A172 (cell line): ENCODE results near the gene TBX15. TPM values are rescaled to one million over a fixed set of nuclear protein-coding genes. Genes with fewer than 3 reads are reported as not detected.

ENCODE experiments used
- DNase-seq: peaks from one replicate; pipeline ENCODE4 v3.0.0-alpha.2; 2015; ENCODE audit warnings: low spot score
- total RNA-seq: library from RNA; depleted of rRNA; stranded (reverse); fragments of >200 nt; shearing (Covaris generic); gene quantifications from 2 replicates; pipeline ENCODE4 v1.2.3, GENCODE V29; 2014

Gene TBX15
- total RNA-seq, 1 experiment from 2014 or later = not detected

DNA sequence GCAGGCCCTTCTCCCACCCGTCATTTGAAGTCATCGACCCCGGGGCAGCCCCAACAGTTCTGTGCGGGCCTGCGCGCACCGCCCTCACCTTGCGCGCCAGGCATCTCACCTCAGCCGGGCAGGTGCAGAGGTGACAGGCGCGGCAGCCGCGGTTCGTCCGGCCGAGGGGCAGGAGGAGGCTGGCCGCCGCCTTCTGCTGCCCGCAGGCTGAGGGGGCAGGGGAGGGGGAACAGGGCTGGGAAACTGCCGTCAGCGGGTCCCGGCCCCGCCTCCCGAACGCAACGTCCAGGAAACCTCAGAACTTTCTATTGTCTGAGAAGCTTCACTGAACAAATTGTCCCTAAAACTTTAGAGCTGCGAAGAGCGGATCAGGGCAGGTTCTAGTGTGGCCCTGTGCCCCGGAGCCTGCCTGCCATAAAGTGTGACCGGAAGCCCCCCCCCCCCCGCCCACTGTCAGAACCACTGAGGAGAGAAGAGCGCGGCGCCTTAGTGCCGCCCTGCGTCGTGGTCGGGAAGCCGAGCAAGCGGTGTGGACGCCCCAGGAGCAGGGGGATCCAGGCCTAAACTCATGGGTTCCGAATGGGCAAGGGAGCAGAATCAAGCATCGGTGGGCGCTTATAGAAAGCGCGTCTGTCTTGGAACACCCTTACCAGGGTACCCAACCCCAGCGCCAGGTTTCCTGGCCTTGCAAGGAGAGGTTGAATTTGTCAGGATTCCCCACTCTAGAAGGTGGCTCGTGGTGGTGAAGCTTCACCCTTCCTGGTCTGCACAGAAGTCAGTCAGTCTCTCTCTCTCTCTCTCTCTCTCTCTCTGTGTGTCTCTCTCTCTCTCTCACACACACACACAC lies 13.3 kb upstream of the TBX15 start:
- DNase-seq = no peak

DNA sequence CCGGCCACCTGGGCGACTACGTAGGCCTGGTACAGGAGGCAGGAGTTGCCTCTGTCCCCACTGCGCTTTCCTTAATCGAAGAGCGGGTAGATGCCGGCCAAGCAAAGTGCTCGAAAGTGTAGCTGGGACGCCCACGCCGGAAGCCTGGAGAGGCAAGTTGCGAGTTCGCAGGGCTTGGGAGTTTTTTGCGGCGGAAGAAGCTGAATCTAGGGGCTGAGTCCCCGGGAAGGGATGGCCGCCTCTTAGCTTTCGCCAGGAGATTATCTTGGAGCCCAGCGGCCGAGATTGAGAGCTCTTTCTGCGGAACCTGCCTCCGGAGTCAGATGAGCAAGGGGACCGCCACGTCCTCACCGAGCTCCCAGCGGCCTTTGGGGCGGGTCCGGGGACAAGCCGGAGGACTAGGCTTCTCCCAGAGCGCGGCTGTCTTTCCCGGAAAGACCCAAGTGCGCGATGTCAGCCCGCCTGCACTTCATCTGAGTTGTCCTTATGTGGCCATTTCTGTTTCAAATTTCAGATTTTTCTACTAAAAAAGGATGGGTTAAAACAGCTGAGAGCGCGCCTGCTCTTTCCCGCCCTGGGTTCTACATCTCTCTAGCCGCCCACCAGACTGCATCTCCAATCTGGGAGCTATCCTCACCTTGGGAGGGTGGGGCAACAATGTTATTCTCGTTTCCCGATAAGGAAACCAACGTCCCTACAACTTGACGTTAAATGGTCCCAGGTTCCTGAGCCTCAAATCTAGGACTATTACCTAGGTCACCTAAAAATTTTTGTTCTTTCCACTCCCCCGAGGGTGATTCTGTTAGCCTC lies 12.4 kb upstream of the TBX15 start:
- DNase-seq = no peak

GRCh38 chr1:118999348-119000071 lies 11.4 kb upstream of the TBX15 start:
- no peak for DNase-seq

GRCh38 chr1:118998171-118998570 lies 10.0 kb upstream of the TBX15 start:
- no peak for DNase-seq

GRCh38 chr1:118997225-118997624 lies 9.1 kb upstream of the TBX15 start:
- DNase-seq = no peak

DNA sequence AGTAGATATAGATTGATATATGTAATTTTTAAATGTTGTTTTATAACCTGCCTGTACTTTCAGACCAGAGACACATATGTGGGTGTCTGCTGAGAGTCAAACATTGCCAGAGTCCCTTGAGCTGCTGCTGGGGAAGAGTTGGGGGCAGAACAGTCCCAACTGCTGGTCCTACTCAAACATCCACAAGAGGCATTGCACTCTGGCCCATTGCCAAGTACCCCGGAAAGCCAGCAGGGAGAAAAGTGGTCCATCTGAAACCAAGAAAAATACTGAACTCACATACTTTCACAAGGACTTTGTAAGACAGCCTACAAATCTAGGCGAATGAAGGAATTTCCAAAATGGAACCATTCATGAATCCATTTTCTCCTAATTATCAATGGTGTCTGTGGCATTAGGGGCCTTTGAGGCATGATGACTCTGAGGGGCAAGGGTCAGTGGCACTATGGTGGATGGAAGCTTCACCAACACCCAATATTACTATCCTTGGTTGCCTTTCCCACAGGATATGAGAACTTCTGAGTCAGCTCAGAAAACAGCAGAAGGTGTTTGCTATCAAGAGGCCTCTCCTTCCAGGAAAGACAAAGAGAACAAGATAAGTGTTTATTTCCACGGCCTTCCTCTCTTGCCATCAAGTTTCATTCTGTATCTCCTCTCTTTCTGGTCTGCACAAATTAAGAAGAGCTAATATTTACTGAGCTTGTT lies 7.3 kb upstream of the TBX15 start:
- no peak for DNase-seq

GRCh38 chr1:118993700-118994026 lies 5.5 kb upstream of the TBX15 start:
- no peak for DNase-seq

GRCh38 chr1:118992868-118993699 lies 4.9 kb upstream of the TBX15 start:
- no peak for DNase-seq

DNA sequence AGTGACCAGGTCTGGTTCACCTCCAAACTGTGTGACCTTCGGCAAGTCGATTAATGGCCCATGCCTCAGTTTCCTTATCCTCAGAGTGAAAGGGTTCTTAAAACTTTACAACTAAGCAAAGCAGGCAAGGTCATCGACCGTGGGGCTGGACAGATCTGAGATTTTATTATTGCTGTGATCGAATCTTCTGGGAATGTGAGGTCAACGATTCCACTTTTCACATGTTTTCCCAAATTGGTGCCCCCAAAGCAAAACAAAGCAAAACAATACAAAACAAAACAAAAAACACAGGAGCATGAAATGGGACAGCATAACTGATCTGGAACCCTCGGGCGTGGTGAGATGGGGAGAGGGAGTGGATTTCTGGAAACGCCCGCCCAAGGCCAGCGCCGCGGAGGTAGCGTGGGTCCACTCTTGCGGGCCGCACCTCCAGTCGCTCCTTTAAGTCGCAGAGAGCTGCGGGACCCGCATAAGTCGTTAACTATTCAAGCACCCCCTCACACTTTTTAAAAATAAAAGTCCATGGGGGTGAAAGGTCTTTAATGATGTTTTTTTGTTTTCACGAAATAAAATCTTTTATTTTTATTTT lies 4.2 kb upstream of the TBX15 start:
- no peak for DNase-seq

DNA sequence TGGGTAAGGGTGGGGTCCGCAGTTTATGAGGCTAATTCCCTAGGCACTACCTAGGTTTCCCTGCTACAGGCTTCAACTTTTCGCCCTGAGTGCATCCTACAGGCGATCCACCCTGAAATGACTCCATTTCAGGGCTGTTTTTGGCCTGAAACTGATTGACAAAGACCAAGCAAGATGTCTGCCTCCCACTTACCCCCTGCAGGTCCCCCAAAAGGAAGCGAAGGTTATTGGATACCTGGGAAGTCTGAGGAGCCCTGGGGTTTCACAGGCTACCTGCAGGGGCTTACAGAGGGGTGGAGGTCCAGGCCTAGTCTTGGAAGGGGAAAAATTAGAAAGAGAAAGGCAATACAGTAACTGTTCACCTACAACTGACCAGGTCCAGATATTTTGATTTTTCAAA lies 3.3 kb upstream of the TBX15 start:
- DNase-seq = no peak

DNA sequence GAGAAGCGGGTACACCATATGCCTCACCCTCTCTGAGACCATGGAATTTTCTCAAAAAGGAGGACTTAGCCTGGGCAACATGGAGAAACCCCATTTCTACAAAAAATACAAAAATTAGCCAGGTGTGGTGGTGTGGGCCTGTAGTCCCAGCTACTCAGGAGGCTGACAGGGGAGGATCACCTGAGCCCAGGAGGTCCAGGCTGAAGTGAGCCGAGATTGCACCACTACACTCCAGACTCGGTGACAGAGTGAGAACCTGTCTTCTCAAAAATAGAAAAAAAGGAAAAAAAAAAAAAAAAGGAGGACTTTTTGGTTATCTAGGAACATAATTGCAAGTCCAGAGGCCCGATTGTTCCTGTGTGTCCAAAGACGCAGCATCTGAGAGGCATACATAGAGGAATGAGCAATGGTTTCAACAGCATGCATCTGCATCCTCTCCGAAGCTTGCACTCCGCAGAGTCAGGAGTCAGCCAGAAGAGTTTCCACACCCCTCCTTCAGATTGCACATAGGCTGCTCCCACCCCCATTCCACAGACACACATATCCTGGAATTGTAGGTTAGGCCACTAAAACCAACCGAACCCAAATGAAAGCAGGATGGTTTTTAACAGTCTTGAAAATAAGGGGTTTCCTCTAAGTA lies 2.5 kb upstream of the TBX15 start:
- DNase-seq = no peak

DNA sequence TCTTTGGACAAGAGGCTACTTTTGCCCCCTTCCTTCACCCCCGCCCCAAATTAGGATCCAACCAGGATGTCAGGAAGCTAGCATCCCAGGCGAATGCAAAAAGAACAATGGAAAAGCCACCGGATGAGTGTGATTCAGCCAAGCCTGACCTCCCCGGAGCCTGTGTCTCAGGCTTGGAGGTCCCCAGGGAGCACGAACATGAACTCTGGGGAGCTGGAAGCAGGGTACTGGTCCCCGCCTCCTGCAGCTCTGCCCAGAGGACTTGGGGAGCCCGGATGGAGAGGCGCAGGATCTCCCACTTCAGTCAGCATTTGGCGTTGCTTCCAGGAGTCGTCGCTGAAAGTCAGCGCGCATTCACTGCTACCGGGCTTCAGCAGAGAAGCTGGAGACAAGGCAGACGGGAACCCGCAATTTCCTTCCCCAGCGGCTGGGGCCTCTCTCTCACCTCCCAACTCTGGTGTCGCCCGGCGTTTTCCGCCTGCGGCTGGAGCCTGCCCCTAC lies 1.8 kb upstream of the TBX15 start:
- no peak for DNase-seq

DNA sequence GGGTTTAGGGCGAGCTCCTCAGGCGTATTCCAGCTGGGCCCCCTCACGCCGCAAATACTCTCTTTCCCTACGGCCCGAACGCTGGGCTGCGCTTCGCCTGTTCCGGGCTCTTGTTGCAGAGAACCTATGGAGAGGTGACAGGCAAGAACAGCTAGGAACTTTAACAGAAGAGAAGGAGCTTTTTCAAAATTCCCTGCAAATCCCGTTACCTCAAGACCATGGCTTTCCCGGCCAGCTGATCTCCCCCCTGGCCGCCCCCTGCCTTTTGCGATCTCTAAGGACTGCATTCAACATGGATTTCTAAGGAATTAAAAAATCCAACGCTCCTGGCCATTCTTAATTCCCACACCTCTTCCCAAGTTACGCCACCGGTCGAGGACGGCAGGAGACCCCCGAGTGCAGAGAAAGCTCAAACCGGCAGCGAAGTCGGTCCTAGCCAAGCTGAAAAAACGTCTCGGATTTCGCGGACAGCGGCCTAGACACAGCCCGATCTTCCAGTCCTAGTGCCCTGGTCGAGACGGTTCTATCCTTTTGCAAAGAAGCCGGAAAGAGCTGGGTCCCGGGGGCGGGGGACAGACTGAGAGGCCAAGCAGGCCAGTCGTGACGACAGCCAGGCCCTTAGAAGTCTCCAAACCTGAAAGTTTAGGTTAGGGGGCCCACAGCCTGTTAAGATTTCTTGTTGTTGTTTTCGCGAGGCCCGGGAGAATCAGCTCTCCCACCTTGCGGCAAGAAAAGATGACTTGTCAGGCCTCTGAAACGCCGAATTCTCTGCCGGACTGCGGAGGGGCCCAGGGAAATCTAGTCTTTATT lies 1.1 kb upstream of the TBX15 start:
- DNase-seq = no peak

DNA sequence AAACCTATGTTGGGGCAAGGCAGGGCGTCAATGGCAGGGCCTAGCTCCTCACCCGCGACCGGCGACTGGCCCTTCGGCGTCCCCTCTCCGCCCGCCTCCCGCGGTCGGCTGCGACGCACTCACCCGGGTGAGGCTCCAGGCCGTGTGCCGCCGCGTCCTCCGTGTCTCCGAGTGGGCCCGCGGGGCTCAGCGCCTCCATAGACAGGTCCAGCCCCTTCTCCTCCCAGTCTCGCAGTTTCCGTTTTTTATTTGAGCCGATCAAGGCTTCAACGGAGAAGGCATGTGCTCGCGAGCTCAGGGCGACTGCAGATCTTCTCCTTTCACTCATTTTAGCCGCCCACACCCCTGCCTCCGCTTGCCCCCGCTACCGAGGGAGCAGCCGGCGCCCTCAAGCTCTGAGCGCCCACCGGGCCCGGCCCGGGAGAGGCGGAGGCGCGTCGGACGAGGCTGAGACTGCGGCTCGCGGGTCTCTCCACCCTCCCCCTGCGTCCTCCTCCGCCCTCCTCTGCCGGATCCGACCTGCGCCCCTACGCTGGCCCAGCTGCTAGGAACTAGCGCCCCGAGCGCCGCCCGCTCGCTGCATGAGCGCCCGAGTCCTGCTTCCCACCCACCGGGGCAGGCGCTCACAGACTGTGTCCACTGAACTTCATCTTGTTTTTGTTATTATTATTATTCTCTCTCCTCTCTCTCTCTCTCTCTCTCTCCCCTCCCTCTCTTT lies 516 bp downstream of the TBX15 start:
- no peak for DNase-seq

DNA sequence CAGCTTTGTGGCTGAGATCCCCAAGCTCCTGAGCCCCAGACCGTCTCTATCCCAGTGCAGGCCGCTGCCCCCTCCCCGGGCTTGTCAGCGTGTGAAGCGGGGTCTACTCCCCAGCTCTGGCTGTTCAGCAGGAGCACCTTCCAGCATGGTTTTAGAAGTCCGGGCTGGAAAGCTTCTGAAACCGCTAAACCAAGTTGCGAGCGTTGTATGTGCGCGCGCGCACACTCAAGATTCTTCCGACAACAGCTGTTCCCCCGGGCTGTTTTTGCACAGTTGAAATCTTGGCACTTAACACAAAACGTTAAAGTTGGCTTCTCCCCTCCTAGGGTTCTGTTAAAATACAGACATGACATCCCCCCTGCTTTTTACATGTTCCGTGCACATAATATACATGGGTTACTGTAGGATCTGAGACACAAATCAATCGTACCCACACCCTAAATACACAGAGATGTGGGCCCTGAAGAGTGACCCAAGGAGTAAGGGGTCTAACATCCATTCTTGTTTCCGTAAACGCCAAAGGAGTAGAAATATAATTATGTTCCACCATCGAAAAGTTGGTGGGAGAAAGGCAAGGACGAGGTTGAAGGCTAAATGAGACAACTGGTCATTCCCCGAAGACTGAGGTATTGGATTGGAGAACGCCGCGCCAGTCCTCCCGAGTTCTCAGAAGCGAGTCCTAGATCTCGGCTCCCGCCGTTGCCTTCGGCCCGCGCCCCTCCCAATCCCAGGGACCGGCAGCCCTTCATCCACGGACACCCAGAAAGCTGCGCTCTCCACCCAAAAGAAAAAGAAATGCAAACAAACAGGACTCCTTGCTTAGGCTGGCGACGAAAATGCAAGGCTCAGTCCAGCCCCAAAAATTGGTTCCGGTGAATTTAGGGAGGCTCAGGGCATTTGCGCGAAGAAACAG lies 1.3 kb downstream of the TBX15 start:
- no peak for DNase-seq

DNA sequence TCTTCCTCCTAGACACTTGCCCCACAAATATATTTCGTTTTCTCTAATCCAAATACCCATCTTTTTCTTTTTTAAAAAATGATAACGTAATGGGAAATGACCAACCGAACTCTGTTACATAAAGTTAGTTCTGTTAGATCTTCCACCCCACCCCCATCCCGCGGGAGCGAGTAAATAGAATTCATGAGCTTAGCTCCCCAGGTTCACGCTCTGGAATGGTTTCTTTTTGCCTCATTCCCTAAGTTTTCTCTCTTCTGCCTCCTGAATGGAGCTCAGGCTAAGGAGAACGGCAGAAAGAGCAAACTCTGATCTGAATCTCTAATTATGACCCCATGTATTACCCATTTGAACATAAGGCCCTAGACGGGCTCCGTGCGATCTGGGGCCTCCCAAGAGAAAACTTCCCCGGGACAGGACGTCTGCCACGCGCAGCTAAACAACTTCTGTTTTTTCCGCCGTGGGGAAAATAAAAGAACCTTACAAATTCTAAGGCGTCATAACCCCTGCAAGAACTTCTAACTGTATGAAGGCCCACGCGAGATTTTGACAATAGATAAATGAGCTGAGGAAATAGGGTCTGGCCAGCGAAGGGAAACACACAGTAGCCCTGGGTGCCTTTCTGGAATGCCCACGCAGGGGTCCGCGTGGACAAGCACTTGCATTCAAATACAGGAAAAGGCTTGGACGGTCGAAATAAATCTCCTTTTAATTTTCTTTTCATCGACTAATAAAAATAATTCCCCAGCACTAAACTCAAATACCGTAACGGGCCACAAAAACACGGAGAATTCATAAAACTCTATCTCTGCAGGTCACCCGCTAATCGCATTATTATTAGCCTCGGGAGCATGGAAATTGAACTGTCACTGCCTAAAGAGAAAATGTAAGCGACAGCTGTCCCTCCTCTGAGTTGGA lies 2.2 kb downstream of the TBX15 start:
- no peak for DNase-seq
